Naive B cell (primary cell): Measurements from ENCODE around the gene TEP1. TPM values are rescaled to one million over a fixed set of nuclear protein-coding genes. Genes with fewer than 3 reads are reported as not detected.
A peak's percentile ranks its signal among the peaks of the same experiment; 100 is the strongest.

Experiments
- ATAC-seq, 2 donors: fragments of 150-1000 bp; cut with Tn5 transposase; 2 replicates each; pipeline ENCODE4 v1.10.0; 2021; ENCODE audit warnings: low read depth in 2 of 2, mild to moderate bottlenecking in 2 of 2, moderate library complexity in 2 of 2
- DNase-seq: peaks from one replicate; pipeline ENCODE4 v3.0.0; 2022
- H3K27ac Mint-ChIP-seq, 6 donors: one replicate each; pipeline ENCODE4 v1.8.0; 2020 to 2022; ENCODE audit warnings: mild to moderate bottlenecking in 6 of 6, mixed read lengths in 6 of 6, moderate library complexity in 5 of 6, inconsistent platforms in 2 of 6
- H3K27me3 Mint-ChIP-seq, 3 donors: one replicate each; pipeline ENCODE4 v1.8.0; 2021 to 2022; ENCODE audit warnings: mixed read lengths in 3 of 3, mild to moderate bottlenecking in 1 of 3
- H3K36me3 Mint-ChIP-seq, 2 donors: one replicate each; pipeline ENCODE4 v1.8.0; 2020 to 2022; ENCODE audit warnings: mixed read lengths in 2 of 2, inconsistent platforms in 1 of 2, mild to moderate bottlenecking in 1 of 2
- H3K4me1 Mint-ChIP-seq, 3 donors: one replicate each; pipeline ENCODE4 v1.8.0; 2020 to 2022; ENCODE audit warnings: mixed read lengths in 3 of 3, inconsistent platforms in 1 of 3, mild to moderate bottlenecking in 1 of 3, moderate library complexity in 1 of 3
- H3K4me3 Mint-ChIP-seq, 8 donors: one replicate each; pipeline ENCODE4 v1.8.0; 2020 to 2022; ENCODE audit warnings: mild to moderate bottlenecking in 8 of 8, mixed read lengths in 8 of 8, moderate library complexity in 8 of 8, inconsistent platforms in 2 of 8
- H3K9me3 Mint-ChIP-seq, 7 donors: one replicate each; pipeline ENCODE4 v1.8.0; 2020 to 2022; ENCODE audit warnings: mixed read lengths in 7 of 7, mild to moderate bottlenecking in 5 of 7, inconsistent platforms in 2 of 7, moderate library complexity in 1 of 7
- polyA plus RNA-seq, 6 donors: library from polyadenylated mRNA; unstranded; fragments of 300-500 nt; fragmentation: Illumina TruSeq; gene quantifications; one replicate each; pipeline ENCODE4 v1.2.3, GENCODE V29; 2021; ENCODE audit warnings: low read depth in 6 of 6

TEP1 gene
- polyA plus RNA-seq, 6 donors from 2014 or later = 0.15 to 17.2 (median 7.7) TPM

DNA sequence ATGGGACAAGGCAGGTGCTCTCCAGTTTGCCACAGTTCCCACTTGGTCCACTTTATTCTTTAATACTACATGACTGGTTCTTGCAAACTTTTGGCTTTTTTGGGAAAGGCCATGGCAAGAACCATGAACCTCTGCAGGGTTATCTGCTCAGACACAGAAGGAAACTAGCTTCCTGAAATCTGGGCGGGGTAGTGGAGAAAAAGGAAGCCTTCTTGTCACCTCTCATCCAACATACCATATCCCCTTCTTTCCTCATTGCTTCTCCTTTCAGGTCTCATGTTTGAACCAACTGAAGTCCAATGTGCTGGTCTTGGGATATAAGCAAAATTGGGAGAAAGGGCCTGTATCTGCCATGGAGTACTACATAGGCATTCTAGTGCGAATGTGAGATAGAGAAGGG, 28.2 kb upstream of the TEP1 start:
- ATAC-seq = no peak
- H3K36me3 Mint-ChIP-seq = peaks cover 5 to 22% of the 10 kb centered on the region in 2 donors
- H3K4me3 Mint-ChIP-seq = peak overlapping the region in 3 of 8 donors; percentile 52 to 72 (median 64)
- no peaks in the 10 kb centered on the region for H3K27me3 Mint-ChIP-seq
- H3K9me3 Mint-ChIP-seq = peaks cover 0 to 6% (median 0%) of the 10 kb centered on the region in 7 donors
- DNase-seq = no peak
- H3K27ac Mint-ChIP-seq = peak overlapping the region in 4 of 6 donors; percentile 18 to 83 (median 58)
- H3K4me1 Mint-ChIP-seq = peaks cover 55 to 59% (median 57%) of the 10 kb centered on the region in 3 donors

DNA sequence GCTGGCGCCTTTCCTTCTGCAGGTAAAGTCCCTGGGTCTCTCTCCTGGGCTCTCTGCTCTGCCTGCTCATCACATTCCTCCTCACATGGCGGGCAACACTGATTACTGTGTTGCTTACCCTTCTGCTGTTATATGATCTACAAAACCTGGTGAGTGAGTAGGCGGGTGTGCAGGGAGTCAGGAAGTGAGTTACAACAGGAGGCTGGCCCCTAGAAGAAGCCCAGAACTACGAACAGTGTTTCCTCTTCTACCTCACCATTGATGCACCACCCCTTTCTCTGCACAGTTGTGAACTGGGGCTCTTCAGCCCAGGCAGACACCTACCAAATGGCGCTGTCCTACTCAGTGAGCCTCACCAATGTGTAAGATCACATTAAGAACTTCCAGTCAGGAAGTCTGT, 27.6 kb upstream of the TEP1 start:
- Mint-ChIP-seq H3K4me3 (peak overlapping the region; percentile 49 to 87 (median 64)), H3K36me3 (peaks cover 5 to 22% of the 10 kb centered on the region in 2 donors), H3K27me3 (no peaks in the 10 kb centered on the region), H3K27ac (peak overlapping the region; percentile 28 to 92 (median 78)), H3K4me1 (peaks cover 58 to 63% (median 61%) of the 10 kb centered on the region in 3 donors), H3K9me3 (peaks cover 0 to 6% (median 0%) of the 10 kb centered on the region in 7 donors)
- ATAC-seq (peak; percentile 62 to 78), DNase-seq (no peak)

DNA sequence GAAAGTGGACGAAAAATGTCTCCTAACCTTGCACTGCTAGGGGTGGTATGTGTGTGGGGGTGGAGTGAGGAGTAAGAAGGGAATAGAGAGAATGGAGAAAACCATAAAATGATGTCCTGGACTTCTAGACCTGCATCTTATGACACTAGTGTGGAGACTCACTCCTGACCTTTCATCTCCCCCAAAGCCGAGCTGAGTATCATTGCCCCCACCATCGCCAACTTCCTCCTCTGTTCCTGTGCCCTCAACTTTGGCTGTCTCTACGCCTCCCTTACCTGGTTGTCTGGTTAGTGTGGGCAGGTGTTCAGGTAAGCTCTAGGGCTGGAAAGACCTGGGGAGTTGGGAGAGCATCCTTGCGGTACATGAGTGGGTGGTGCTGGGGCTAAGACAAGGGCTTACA, 27.2 kb upstream of the TEP1 start:
- peak in 1 of 2 donors; percentile 17 for ATAC-seq
- Mint-ChIP-seq H3K9me3 (peaks cover 0 to 6% (median 0%) of the 10 kb centered on the region in 7 donors), H3K27ac (peak overlapping the region in 5 of 6 donors; percentile 19 to 92 (median 76)), H3K27me3 (no peaks in the 10 kb centered on the region), H3K4me3 (peak overlapping the region in 6 of 8 donors; percentile 51 to 87 (median 65)), H3K4me1 (peaks cover 63 to 67% (median 63%) of the 10 kb centered on the region in 3 donors), H3K36me3 (peaks cover 5 to 22% of the 10 kb centered on the region in 2 donors)
- DNase-seq = no peak

DNA sequence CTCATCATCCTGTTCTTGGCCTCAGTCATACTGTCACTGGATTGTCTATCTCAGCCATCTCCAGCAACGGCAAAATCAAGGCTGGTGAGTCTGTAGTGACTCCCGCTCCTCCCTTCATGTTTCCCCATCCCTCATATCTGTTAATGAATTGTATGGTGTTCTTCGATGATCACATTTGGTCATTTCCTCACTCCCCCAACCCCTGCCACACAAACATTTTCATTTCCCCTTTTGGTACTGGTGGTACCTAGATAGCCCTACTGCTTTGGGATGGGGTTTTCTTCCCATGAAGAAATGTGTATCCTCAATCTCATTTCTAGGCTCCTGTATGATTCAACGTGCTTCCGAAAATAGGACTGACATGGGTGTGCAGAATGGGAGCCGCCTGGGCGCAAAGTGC, 25.4 kb upstream of the TEP1 start:
- Mint-ChIP-seq H3K27me3 (no peaks in the 10 kb centered on the region), H3K9me3 (peaks cover 0 to 6% (median 0%) of the 10 kb centered on the region in 7 donors), H3K4me1 (peaks cover 64 to 73% (median 66%) of the 10 kb centered on the region in 3 donors), H3K36me3 (peaks cover 5 to 22% of the 10 kb centered on the region in 2 donors), H3K4me3 (peak overlapping the region in 5 of 8 donors; percentile 41 to 81 (median 72)), H3K27ac (peak overlapping the region in 5 of 6 donors; percentile 0 to 75 (median 15))
- peak; percentile 71 to 84 for ATAC-seq
- peak; percentile 41 for DNase-seq

DNA sequence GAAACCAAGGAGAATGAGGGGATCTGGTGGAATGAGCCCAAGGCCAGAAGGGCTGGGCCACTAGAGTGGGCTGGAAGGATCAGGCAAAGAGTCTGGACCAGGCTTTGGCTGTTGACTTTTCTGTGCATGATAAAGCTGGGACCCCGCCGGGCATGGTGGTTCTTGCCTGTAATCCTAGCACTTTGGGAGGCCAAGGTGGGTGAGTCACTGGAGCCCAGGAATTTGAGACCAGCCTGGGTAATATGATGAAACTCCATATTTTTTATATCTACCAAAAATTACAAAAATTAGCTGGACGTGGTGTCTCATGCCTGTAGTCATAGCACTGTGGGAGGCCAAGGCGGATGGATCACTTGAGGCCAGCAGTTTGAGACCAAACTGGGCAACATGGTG, 23.1 kb upstream of the TEP1 start:
- Mint-ChIP-seq H3K27ac (no peak overlapping the region), H3K4me1 (peaks cover 53 to 65% (median 58%) of the 10 kb centered on the region in 3 donors)

DNA sequence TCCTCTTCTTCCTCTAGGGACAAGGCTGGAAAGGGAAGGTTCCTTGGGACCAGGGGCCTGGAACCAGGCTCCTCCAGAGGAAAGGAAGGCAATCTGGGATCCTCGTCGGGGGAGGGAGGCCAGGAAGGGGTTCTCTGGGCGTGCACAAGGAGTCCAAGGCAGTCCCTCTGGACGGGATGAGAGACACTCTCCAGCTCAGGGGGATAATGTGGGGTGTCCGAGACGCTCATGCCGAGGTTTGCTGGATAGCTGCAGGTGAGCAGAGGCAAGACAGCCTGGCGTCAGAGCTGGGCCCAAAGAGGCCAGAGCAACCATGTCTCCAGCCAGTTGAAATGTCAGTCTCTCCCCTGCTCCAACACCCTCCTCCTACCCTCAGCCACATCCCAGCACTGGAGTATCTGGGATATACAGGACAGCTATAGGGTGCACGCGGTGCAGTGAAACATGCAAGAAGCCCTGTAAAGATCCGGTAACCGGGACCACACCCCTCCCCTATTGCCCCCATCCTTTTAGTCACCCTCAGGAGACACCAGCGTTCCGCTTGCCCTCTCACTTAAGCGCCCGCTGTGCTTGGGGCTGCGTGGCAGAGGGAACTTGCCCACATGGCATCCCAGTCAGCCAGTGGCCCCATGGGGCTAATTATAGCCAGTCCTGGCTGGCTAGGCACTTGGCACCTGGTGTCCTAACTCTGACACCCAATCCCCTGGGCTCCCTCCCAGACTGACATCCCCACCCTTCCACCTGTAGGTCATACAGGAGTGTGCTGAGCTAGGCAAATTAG, 22.5 kb upstream of the TEP1 start, which contains the start of gene KLHL33:
TSS of gene KLHL33 (minus strand) at position 585 of the 781 bp plus-strand sequence. CDS start at position 230, 355 bp downstream.
- H3K9me3 Mint-ChIP-seq = peaks cover 0 to 6% (median 0%) of the 10 kb centered on the region in 7 donors
- H3K36me3 Mint-ChIP-seq = peaks cover 5 to 8% of the 10 kb centered on the region in 2 donors
- H3K27me3 Mint-ChIP-seq = no peaks in the 10 kb centered on the region
- ATAC-seq (no peak), DNase-seq (no peak)
- H3K4me1 Mint-ChIP-seq = peaks cover 47 to 65% (median 55%) of the 10 kb centered on the region in 3 donors
- H3K27ac Mint-ChIP-seq = peak within 1 kb of the TSS in 3 of 6 donors; percentile 18 to 85 (median 52)
- H3K4me3 Mint-ChIP-seq = peak within 1 kb of the TSS in 3 of 8 donors; percentile 22 to 78 (median 61)

More for the DNA sequence above, 23.1 kb upstream of the TEP1 start:
- Mint-ChIP-seq H3K36me3 (peaks cover 5 to 8% of the 10 kb centered on the region in 2 donors), H3K27me3 (no peaks in the 10 kb centered on the region), H3K9me3 (peaks cover 0 to 6% (median 0%) of the 10 kb centered on the region in 7 donors), H3K4me3 (peak overlapping the region in 2 of 8 donors; percentile 22 to 61)
- ATAC-seq = no peak
- no peak for DNase-seq

DNA sequence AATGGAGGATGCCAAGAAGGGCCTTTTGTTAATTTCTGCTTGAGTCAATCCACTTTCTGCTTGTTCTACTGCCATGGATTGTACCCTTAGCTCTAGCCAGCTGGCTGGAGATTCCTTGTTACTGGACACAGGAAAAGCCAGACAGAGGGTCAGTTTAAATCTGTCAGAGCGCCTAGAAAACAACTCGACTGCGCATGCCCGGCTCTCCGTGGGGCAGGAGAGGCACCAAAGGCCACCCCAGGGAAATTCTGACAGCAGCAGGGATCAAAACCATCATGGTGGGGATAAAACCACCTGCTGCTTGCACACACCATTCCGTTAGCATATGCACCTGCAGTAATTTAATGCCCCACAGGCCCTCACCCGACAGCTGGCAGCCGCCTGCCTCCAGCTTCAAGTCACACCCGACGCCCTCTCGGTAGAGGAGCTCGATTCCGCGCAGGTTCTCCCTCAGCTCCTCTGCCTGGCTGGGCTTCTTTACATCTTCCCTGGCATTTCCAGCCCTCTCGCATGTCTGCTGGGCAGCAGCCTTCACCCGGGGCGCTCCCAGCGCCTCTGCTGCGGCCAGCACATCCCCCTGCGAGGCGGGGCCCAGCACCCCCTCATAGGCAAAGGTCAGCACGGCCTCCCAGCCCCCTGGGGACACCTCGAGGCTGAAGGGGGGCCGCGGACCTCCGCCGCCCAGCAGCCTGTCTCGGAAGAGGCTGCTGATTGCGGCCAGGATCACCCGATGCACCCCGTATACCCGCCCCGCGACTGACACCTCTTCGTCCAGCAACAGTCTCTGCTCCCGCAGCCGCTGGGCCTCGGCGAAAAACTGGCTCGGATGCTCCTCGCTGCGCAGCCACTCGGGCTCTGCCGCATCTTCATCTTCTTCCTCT, 21.6 kb upstream of the TEP1 start:
- ATAC-seq = no peak
- no peak for DNase-seq
- peaks cover 0 to 6% (median 0%) of the 10 kb centered on the region in 7 donors for H3K9me3 Mint-ChIP-seq
- H3K4me1 Mint-ChIP-seq = peaks cover 43 to 64% (median 55%) of the 10 kb centered on the region in 3 donors
- H3K27me3 Mint-ChIP-seq = no peaks in the 10 kb centered on the region
- H3K4me3 Mint-ChIP-seq = peak overlapping the region in 1 of 8 donors; percentile 29
- peak overlapping the region in 2 of 6 donors; percentile 18 to 52 for H3K27ac Mint-ChIP-seq
- peaks cover 5 to 8% of the 10 kb centered on the region in 2 donors for H3K36me3 Mint-ChIP-seq

DNA sequence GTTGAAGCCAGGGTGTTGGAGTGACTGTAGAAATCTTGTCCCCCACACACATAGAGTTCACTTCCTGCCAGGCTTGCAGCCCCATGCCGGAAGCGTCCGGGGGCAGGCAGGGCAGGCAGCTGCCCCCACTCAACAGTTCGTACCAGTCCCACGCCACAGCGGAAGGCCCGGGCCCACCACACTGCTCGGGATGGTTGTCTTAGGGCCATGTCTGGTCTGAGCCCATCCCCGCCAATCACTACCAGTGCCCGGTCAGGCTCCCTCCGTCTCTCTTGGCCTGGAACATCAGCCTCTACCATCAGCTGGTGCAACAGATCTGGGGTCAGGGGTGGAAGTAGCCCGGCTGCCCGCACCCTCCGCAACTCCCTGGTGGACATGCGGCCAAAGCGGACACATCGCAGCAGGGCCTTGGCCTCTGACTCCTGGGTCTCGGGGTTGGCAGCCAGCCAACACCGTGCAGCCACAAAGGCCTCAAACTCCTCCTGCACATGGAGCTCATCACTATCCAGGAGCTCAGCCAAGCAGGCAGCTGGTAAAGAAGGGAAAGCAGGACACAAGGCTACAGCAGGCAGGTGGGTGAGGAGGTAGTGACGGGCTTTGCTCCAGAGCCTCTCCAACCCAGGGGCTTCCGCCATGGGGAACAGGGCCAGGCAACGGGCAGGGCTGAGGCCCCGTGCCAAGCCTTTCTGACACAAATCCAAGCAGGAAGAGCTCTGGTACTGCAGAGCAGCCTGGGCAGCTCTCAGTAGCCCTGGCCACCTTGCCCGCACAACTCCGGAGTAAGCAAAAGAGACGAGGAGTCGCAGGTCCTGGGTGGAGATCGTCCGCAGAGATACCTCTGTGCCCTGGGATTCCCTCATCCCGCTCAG, 16.7 kb upstream of the TEP1 start:
- H3K27ac Mint-ChIP-seq = peak overlapping the region; percentile 82 to 99 (median 91)
- DNase-seq (no peak), ATAC-seq (no peak)
- peak overlapping the region in 7 of 8 donors; percentile 57 to 94 (median 74) for H3K4me3 Mint-ChIP-seq
- H3K4me1 Mint-ChIP-seq = peaks cover 41 to 58% (median 56%) of the 10 kb centered on the region in 3 donors
- no peaks in the 10 kb centered on the region for H3K27me3 Mint-ChIP-seq
- no peaks in the 10 kb centered on the region for H3K9me3 Mint-ChIP-seq
- H3K36me3 Mint-ChIP-seq = no peaks in the 10 kb centered on the region

DNA sequence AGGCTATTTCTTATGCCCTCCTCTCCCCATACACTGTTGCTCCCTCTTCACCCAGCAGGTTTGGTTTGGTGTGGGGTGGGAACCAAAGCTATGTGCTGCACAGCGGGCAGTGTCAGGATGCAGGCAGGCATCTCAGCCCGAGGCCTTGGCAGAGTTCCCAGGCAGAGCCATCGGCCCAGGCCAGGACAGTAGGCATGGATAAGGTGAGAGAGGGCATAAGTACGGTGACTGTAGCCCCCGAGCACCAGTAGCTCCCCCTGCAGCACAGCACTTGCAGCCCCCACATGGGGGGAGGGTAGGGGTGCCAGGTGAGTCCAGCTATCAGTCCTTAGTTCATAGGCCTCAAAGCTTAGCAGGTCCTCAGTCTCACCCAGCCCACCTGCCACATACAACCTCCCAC, 15.5 kb upstream of the TEP1 start:
- no peaks in the 10 kb centered on the region for H3K36me3 Mint-ChIP-seq
- DNase-seq (no peak), ATAC-seq (no peak)
- H3K27me3 Mint-ChIP-seq = no peaks in the 10 kb centered on the region
- peak overlapping the region; percentile 37 to 94 (median 84) for H3K4me3 Mint-ChIP-seq
- H3K9me3 Mint-ChIP-seq = peaks cover 0 to 4% (median 0%) of the 10 kb centered on the region in 7 donors
- peaks cover 45 to 65% (median 59%) of the 10 kb centered on the region in 3 donors for H3K4me1 Mint-ChIP-seq
- H3K27ac Mint-ChIP-seq = peak overlapping the region; percentile 85 to 99 (median 96)

DNA sequence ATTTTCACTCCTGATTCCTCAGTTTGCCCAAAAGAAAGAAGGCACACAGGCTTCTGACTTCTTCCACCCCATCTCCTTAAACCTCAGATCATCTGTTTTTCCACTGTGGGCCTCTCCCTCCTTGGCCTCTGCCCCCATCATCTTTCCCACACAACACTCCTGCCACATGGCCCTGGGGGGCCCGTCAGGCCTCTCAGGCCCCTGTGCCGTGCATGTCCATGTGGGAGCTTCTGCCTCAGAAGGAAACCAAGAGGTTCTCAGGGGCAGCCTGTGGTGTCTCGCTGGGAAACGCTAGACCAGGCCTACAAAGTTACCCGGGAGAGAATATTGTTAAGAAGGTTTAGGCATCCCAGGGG, 14.7 kb upstream of the TEP1 start:
- peaks cover 0 to 4% (median 0%) of the 10 kb centered on the region in 7 donors for H3K9me3 Mint-ChIP-seq
- peak; percentile 7 to 9 for ATAC-seq
- peaks cover 45 to 65% (median 59%) of the 10 kb centered on the region in 3 donors for H3K4me1 Mint-ChIP-seq
- no peak for DNase-seq
- no peaks in the 10 kb centered on the region for H3K27me3 Mint-ChIP-seq
- H3K27ac Mint-ChIP-seq = peak overlapping the region; percentile 85 to 99 (median 96)
- H3K36me3 Mint-ChIP-seq = no peaks in the 10 kb centered on the region
- peak overlapping the region; percentile 37 to 94 (median 84) for H3K4me3 Mint-ChIP-seq

DNA sequence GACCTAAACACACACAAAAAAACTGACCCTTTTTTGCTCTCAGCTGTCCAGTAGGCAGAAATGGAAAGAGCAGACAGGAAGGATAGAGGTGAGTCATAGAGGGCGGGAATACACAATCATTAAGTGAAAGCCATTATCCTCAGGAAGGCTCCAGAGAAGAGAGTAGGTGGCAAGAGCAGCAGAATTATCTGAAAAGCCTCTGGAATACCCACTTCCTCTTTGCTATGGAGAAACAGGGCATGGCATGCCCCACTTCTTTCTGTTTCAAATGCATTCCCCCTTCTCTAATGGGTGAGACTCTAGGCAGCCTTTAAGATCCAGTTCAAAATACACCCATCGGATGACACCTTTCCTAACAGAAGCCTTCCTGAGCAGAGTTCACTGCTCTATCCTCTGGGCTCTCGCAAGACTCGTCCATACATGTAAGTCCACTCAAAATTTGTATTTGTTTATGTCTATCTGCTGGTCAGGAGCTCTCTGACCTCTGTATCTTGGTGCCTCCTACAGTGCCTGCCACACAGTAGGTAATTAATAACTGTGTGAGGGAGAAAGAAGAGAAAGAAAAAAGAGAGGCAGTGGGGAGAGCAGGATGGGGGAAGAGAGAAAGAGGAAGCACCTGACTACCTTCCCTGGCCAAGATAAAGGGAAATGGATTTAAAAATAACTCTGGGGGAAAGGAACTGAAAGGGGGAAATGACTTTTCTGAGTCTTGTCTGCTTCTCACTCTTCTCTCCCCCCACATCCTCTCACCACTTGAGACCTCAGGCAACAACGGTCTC, 14.1 kb upstream of the TEP1 start:
- peak overlapping the region; percentile 37 to 94 (median 84) for H3K4me3 Mint-ChIP-seq
- peak; percentile 91 to 95 for ATAC-seq
- DNase-seq = peak; percentile 74

More for the DNA sequence above, 14.1 kb upstream of the TEP1 start:
- Mint-ChIP-seq H3K27ac (peak overlapping the region; percentile 85 to 99 (median 96)), H3K27me3 (no peaks in the 10 kb centered on the region), H3K9me3 (peaks cover 0 to 4% (median 0%) of the 10 kb centered on the region in 7 donors), H3K36me3 (no peaks in the 10 kb centered on the region), H3K4me1 (peaks cover 45 to 69% (median 59%) of the 10 kb centered on the region in 3 donors)
